K562 (cell line): ENCODE measurements around the gene NFIC. TPM values are rescaled to one million over a fixed set of nuclear protein-coding genes. Genes with fewer than 3 reads are reported as not detected.

ENCODE experiments used
- CEBPG ChIP-seq, 3 experiments: fragments of 200-800 bp in 1 of 3; sonication (Bioruptor generic) in 1 of 3; sonication (generic) in 1 of 3; formaldehyde crosslinking in 1 of 3; IDR thresholded peaks in 2 of 3; conservative IDR thresholded peaks in 1 of 3; 2 replicates each; pipeline versions ENCODE4 v1.6.1 to v1.8.0; 2016 to 2022; ENCODE audit warnings: missing compliant biosample characterization in 2 of 3, missing genetic modification characterization in 2 of 3, mild to moderate bottlenecking in 1 of 3, missing genetic modification reagents in 1 of 3
- ELF4 ChIP-seq: fragments of 450-650 bp; formaldehyde crosslinking; IDR thresholded peaks from 2 replicates; pipeline ENCODE4 v1.4.0; 2022; ENCODE audit warnings: missing genetic modification characterization
- FOXK1 ChIP-seq: sonication (generic); formaldehyde crosslinking; IDR thresholded peaks from 2 replicates; pipeline ENCODE4 v1.8.0; 2022; ENCODE audit warnings: missing genetic modification reagents, mild to moderate bottlenecking, borderline replicate concordance
- GABPA ChIP-seq: fragments of 200-800 bp; sonication (Bioruptor generic); conservative IDR thresholded peaks from 2 replicates; pipeline ENCODE4 v1.6.1; 2016; ENCODE audit warnings: low read depth, missing genetic modification characterization, missing compliant biosample characterization
- GTF2B ChIP-seq: IDR thresholded peaks from 2 replicates; pipeline ENCODE4 v1.6.1; 2011; ENCODE audit not compliant: insufficient read length; ENCODE audit errors: extremely low read depth
- HDAC8 ChIP-seq: fragments of 450-650 bp; IDR thresholded peaks from 2 replicates; pipeline ENCODE4 v1.6.1; 2016; ENCODE audit warnings: mild to moderate bottlenecking, missing genetic modification characterization, moderate library complexity, missing compliant biosample characterization
- HNRNPL ChIP-seq: fragments of 200-400 bp; formaldehyde crosslinking; IDR thresholded peaks from 2 replicates; pipeline ENCODE4 v1.6.1; 2017; ENCODE audit warnings: low read depth, mild to moderate bottlenecking, low read length
- HNRNPUL1 ChIP-seq: fragments of 200-400 bp; formaldehyde crosslinking; IDR thresholded peaks from 2 replicates; pipeline ENCODE4 v1.6.1; 2017; ENCODE audit warnings: low read length
- NR3C1 ChIP-seq: sonication (generic); formaldehyde crosslinking; IDR thresholded peaks from 2 replicates; pipeline ENCODE4 v1.8.1; 2022; ENCODE audit warnings: missing genetic modification reagents
- RAD21 ChIP-seq, 2 experiments: fragments of 250-450 bp in 1 of 2; fragments of 450-650 bp in 1 of 2; sonication (Bioruptor Pico) in 1 of 2; formaldehyde crosslinking in 1 of 2; IDR thresholded peaks in 1 of 2; conservative IDR thresholded peaks in 1 of 2; 2 replicates each; pipeline versions ENCODE4 v1.4.0 to v1.8.0; 2020 to 2022; ENCODE audit warnings: mild to moderate bottlenecking in 2 of 2, moderate library complexity in 1 of 2
- RBM22 ChIP-seq: fragments of 200-400 bp; formaldehyde crosslinking; IDR thresholded peaks from 2 replicates; pipeline ENCODE4 v1.6.1; 2018; ENCODE audit warnings: low read length, low read depth; ENCODE audit not compliant: poor library complexity, severe bottlenecking
- SAP30 ChIP-seq: fragments of 200-600 bp; sonication (generic); IDR thresholded peaks from 2 replicates; pipeline ENCODE4 v1.6.1; 2012; ENCODE audit warnings: borderline replicate concordance, low read depth, mild to moderate bottlenecking, moderate library complexity, low read length, control low read depth, inconsistent platforms; ENCODE audit not compliant: insufficient read depth, poor library complexity, severe bottlenecking
- SMARCC2 ChIP-seq: fragments of 450-650 bp; IDR thresholded peaks from 2 replicates; pipeline ENCODE4 v1.6.1; 2017; ENCODE audit warnings: antibody characterized with exemption, moderate library complexity, mild to moderate bottlenecking, low read depth
- SOX6 ChIP-seq: fragments of 450-650 bp; IDR thresholded peaks from 2 replicates; pipeline ENCODE4 v1.6.1; 2014; ENCODE audit warnings: mild to moderate bottlenecking
- STAG1 ChIP-seq: sonication (generic); formaldehyde crosslinking; IDR thresholded peaks from 2 replicates; pipeline ENCODE4 v1.5.0; 2020; ENCODE audit warnings: missing genetic modification reagents, borderline replicate concordance
- STAT6 ChIP-seq: sonication (generic); formaldehyde crosslinking; IDR thresholded peaks from 2 replicates; pipeline ENCODE4 v1.8.1; 2023; ENCODE audit warnings: mild to moderate bottlenecking, missing genetic modification reagents
- TCF7 ChIP-seq: sonication (generic); IDR thresholded peaks from 2 replicates; pipeline ENCODE4 v1.6.1; 2016; ENCODE audit warnings: antibody characterized with exemption, borderline replicate concordance
- TOE1 ChIP-seq, 2 experiments: fragments of 450-650 bp in 1 of 2; sonication (generic) in 1 of 2; formaldehyde crosslinking in 1 of 2; IDR thresholded peaks; 2 replicates each; pipeline versions ENCODE4 v1.7.1 to v1.8.0; 2016 to 2022; ENCODE audit warnings: borderline replicate concordance in 2 of 2, mild to moderate bottlenecking in 2 of 2, antibody characterized with exemption in 1 of 2, inconsistent platforms in 1 of 2, low read depth in 1 of 2, missing genetic modification reagents in 1 of 2, moderate library complexity in 1 of 2
- ZNF232 ChIP-seq: sonication (generic); formaldehyde crosslinking; IDR thresholded peaks from 2 replicates; pipeline ENCODE4 v1.8.0; 2022; ENCODE audit warnings: mild to moderate bottlenecking, missing genetic modification reagents
- ZNF395 ChIP-seq: fragments of 200-800 bp; sonication (Bioruptor generic); IDR thresholded peaks from 2 replicates; pipeline ENCODE4 v1.6.1; 2017; ENCODE audit warnings: missing genetic modification characterization, missing compliant biosample characterization
- polyA plus RNA-seq, 8 experiments: library from polyadenylated mRNA; depleted of rRNA in 4 of 8; stranded (reverse) in 5 of 8; unstranded in 3 of 8; fragments of >200 nt; fragmentation: Nextera tagmentation in 2 of 8; fragmentation: Illumina TruSeq in 1 of 8; extraction: Ambion mirVana in 2 of 8; extraction: Trizol in 1 of 8; gene quantifications; 2 replicates each; pipeline versions ENCODE4 v1.2.1 to v1.2.3, GENCODE V29; 2011 to 2014; ENCODE audit warnings: inconsistent platforms in 1 of 8, missing spikeins in 1 of 8
- total RNA-seq, 7 experiments: library from RNA; depleted of rRNA in 6 of 7; stranded (reverse); fragments of >200 nt in 6 of 7; fragmentation: Illumina TruSeq in 2 of 7; extraction: Trizol in 2 of 7; gene quantifications; 2 replicates each; pipeline versions ENCODE4 v1.2.1 to v1.2.3, GENCODE V29; 2011 to 2021; ENCODE audit warnings: low replicate concordance in 1 of 7

Gene NFIC
- total and polyA plus RNA-seq, 9 of the 15 experiments (the other 6 are each of a cell fraction or from before 2014, with no cell fraction given), result 0.71 to 62.1 (median 6.9) TPM

GRCh38 chr19:3434630-3435553, 68.5 kb downstream of the NFIC start (continued):
- TF ChIP-seq STAT6 (CRISPR knock-in tag) (0 out of 2 replicates have a peak, but pooled peaks have one; percentile 63), SOX6 (0 out of 2 replicates have a peak, but pooled peaks have one; percentile 7), TCF7 (no peak), GTF2B (no peak), NR3C1 (CRISPR knock-in tag) (no peak), HNRNPL (no peak), ELF4 (CRISPR knock-in tag) (peak; percentile 10; the same call in 1 of the 2 replicates), ZNF232 (CRISPR knock-in tag) (no peak), HDAC8 (no peak), CEBPG (CRISPR knock-in tag; IDR thresholded peaks at IDR 0.05) (no peak), CEBPG (tag; conservative IDR thresholded peaks at IDR 0.05 in 1 of 2, IDR thresholded peaks at IDR 0.05 in 1 of 2) (no peak), FOXK1 (CRISPR knock-in tag) (0 out of 2 replicates have a peak, but pooled peaks have one; percentile 52), TOE1 (IDR thresholded peaks at IDR 0.05; ENCODE audit: borderline replicate concordance) (0 out of 2 replicates have a peak, but pooled peaks have one; percentile 54), TOE1 (CRISPR knock-in tag; IDR thresholded peaks at IDR 0.05; ENCODE audit: borderline replicate concordance, low read depth) (no peak), ZNF395 (CRISPR knock-in tag) (peak; percentile 72), GABPA (tag) (peak; percentile 99), RBM22 (peak; percentile 98), SMARCC2 (no peak), HNRNPUL1 (no peak), STAG1 (CRISPR knock-in tag) (no peak), RAD21 (CRISPR knock-in tag; conservative IDR thresholded peaks at IDR 0.05 in 1 of 2, IDR thresholded peaks at IDR 0.05 in 1 of 2) (no peak), SAP30 (peak; percentile 77)
